Activated T-cell treated with anti-CD3 and anti-CD28 coated beads for 4 hours (primary cell): ENCODE measurements around the gene PPP1R16B.
A peak's percentile ranks its signal among the peaks of the same experiment; 100 is the strongest.

Experiments used
- DNase-seq: peaks from one replicate; pipeline ENCODE4 v3.0.0-alpha.2; 2020

Gene PPP1R16B

GRCh38 chr20:38805502-38805957 lies at the start of gene PPP1R16B:
Gene PPP1R16B (plus strand): TSS chr20:38805697. CDS start chr20:38835926, 30,229 bp downstream.
- DNase-seq: peak; percentile 71

DNA sequence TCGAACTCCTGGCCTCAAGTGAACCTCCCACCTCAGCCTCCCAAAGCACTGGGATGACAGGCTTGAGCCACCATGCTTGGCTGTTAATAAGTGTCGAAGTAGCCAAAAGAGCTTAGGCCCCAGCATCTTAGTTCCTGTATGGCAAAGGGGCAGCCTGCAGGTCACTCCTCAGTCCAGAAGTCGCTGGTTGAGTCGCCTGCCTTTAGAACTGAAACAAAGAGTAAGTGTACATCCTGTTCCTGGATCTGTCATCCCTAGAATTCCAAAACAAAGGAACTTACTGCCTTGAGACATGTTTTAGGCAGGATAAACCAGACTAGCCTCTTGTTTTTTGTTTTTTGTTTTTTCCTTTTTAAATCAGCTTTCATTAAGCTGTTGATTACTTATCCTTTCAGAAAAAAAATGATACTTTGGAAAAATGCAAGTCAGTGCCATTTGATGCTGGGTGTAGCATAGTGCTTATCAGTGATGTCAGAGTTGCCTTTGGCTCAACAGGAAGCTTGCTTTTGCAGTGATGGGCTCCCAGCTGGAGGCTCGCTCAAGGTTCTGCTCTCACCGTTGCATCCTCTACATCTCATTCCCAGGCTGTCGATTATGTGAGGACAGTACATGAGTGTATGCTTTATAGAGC lies 48.2 kb upstream of the PPP1R16B start:
- DNase-seq: no peak

- no peak for DNase-seq
Observed at GRCh38 chr20:38759106-38759505, 46.4 kb upstream of the PPP1R16B start.

GRCh38 chr20:38760978-38761377 lies 44.5 kb upstream of the PPP1R16B start:
- DNase-seq: no peak

DNA sequence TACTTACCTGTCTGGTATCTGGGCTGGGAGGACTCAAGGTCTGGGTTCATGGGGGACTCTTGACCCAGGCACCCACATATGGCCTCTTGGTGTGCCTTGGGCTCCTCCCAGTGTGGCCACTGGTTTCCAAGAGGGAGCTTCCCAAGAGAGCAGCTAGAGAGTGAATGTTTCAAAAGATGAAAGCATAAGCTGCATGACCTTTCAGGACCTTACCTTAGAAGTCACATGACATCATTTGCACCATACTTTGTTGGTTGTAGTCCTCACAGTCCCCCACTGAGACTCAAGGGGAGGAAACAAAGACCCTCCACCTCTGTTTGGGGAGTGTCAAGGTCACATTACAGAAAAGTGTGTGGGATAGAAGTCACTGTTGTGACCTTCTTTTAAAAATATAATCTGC lies 43.3 kb upstream of the PPP1R16B start:
- DNase-seq: no peak

DNA sequence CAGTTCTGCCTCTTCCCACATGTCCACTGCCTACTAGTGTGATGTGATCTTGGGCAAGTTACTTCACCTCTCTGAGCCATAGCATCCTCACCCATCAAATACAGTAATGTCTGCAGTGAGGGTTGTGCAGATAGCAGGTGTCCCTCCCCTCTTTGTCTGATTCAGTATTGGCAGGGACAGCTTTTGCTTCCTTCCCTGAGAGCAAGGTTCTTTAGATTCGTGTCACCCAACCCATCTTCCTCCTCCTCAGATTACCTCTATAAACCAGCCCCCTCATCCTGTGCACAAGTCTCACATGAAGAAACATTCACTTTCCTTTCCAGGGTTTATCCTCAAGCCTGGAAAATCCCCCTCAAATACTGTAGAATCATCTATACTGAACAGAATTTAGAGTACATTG lies 41.9 kb upstream of the PPP1R16B start:
- no peak for DNase-seq

DNA sequence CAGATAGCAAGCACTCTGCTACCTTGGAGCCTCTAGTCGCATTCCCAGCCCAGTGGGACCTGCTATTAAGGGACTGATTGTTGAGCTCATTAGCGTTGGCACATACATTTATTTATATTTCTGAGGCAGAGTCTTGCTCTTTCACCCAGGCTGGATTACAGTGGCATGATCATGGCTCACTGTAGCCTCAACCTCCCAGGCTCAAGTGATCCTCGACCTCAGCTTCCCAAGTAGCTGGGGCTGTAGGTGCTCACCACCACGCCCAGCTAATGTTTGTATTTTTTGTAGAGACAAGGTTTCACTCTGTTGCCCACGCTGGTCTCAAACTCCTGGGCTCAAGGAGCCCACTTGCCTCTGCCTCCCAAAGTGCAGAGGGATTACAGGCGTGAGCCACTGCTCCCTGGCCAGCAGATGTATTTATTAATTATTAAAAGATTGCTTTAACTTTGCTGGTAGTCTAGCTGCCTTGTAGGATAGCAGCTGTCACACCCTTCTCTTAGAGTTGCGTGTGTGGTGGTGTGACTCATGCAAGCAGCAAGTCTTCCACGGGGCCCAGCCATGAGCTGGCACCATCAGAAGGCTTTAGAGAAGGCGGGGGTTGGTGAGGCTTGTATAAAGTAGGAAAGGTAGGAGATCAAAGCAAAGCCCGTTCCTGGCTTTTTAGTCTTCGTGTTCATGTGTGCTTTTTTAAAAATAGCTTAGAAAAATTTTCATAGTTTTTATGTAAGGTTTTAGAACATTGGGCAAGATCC lies 40.8 kb upstream of the PPP1R16B start:
- peak; percentile 36 for DNase-seq

DNA sequence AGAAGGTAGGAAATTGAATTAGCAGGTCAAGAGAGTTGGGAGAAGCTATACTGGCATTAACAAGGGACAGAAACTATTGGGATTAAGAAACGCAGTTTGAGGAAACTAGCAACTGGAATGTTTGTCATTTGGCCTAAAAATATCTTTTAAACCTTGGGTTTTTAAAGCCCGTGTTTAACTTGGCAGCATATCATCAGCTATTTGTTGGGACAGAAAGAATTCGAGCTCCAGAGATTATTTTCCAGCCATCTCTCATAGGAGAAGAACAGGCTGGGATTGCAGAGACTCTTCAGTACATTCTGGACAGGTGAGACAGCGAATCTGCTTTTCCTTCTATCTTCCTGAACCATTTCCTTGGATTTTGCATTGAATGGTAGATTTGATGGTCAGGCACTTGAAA lies 39.4 kb upstream of the PPP1R16B start:
- DNase-seq: no peak

DNA sequence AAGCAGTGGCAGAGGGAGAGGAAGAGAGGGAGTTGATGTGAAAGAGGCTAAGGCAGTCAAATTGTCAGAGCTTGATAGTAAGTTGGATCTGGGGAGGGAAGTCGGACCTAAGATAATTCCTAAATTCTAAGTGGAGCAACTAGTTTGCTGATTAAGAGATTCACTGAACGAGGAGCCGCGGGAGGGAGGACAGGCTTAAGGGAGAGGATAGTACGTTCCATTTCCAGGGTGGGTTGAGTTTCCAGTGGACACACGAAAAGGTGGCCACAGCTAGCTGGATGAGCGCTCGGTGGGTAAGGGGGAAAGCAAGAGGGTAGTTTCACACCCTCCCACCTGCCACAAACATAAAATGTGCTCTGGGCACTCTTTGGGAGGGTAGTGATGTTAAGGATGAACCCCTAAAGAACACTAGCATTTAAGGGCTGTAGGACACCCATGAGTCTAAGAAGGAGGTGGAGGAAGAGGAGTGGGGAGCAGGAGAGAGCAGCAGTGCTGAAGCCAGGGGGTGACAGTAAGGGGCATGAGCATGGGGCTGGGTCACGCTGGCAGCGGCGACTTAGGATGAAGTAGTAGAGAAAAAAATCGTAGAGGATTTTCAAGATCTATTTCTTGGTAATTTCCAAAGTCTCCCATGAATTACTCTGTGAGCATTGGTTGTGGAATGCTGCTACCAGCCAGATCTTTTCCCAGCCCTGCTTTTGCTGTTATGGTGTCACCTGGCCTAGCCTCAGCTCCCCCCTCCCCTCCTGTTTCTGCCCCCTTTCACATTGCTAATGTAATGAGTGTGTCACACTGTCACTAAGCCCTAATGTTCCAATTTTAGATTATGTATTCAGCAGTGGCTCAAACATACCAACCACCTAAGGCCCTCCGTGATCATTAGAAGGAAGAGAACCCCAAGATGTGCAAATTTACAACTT lies 35.9 kb upstream of the PPP1R16B start:
- no peak for DNase-seq

DNA sequence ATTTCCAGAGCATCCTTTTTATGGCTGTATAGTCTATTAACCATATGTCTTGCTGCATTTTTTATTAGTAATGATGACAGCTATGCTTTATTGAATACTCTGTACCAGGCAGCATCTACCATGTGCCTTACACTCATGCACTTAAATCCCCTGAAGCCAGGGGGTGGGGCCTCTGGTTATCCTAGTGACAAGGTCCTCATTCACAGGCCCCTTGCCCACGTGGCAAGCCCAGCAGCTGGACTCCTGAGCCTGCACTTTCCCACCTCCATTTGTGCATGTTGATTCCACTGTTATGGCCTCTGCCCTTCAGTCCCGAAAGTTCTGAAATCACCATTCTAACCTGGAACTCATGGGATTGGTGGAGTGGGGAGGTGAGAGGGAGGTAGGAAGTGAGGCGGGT lies 35.0 kb upstream of the PPP1R16B start:
- no peak for DNase-seq

DNA sequence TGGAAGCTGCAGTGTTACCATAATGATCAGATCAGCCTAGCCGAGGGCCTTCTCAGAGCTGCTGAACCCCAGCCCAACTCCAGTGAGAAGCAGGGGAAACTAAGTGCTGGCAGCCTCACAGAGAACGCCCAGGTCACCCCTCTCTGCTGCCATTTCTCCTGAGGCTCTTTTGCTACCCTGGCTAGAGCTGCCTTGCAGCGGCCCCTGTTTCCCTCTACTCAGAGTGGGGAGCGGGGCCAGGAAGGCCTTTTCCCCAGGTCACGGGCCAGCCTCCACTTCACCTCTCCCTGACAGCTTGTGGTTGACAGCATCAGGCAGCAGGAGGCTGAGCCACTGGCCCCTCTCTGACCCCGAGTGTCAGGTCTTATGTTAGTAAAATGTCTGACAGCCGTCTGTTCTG lies 34.5 kb upstream of the PPP1R16B start:
- DNase-seq: no peak

- no peak for DNase-seq
Observed at GRCh38 chr20:38771621-38772020, 33.9 kb upstream of the PPP1R16B start.

DNA sequence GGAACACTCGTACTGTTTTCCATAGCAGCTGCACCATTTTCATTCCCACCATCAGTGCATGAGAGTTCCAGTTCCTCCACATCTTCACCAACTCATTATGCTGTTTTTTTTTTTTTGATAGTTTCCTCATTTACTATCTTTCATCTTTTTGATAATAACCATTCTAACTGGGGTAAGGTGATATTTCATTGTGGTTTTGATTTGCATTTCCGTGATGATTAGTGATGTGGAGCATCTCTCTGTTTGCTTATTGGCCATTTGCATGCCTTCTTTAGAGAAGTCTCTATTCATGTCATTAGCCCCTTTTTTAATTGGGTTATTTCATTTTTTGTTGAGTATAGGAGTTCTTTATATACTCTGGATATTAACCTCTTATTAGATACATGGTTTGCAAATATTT lies 31.3 kb upstream of the PPP1R16B start:
- no peak for DNase-seq

- DNase-seq: no peak
Observed at GRCh38 chr20:38776363-38776762, 29.1 kb upstream of the PPP1R16B start.

- DNase-seq: no peak
Observed at GRCh38 chr20:38779247-38780097, 26.0 kb upstream of the PPP1R16B start.

GRCh38 chr20:38782275-38782674 lies 23.2 kb upstream of the PPP1R16B start:
- DNase-seq: no peak

DNA sequence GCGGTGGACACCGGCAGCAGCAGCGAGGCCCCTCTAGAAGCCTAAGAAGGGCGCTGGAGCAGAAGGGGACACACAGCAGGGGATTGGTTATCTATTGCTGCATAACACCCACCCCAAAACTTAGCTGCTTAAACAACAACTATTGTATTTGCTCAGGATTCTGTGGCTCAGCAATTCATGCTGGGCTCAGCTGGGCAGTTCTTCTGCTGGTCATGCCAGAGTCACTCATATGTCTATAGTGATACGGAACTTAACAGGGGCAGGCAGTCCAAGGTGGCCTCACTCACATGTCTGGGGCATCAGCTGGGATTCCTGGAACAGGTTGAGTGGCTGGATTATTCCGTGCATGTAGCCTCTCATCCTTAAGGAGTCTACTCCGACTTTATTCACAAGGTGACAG lies 17.6 kb upstream of the PPP1R16B start:
- no peak for DNase-seq

GRCh38 chr20:38789503-38790199 lies 15.8 kb upstream of the PPP1R16B start:
- no peak for DNase-seq

DNA sequence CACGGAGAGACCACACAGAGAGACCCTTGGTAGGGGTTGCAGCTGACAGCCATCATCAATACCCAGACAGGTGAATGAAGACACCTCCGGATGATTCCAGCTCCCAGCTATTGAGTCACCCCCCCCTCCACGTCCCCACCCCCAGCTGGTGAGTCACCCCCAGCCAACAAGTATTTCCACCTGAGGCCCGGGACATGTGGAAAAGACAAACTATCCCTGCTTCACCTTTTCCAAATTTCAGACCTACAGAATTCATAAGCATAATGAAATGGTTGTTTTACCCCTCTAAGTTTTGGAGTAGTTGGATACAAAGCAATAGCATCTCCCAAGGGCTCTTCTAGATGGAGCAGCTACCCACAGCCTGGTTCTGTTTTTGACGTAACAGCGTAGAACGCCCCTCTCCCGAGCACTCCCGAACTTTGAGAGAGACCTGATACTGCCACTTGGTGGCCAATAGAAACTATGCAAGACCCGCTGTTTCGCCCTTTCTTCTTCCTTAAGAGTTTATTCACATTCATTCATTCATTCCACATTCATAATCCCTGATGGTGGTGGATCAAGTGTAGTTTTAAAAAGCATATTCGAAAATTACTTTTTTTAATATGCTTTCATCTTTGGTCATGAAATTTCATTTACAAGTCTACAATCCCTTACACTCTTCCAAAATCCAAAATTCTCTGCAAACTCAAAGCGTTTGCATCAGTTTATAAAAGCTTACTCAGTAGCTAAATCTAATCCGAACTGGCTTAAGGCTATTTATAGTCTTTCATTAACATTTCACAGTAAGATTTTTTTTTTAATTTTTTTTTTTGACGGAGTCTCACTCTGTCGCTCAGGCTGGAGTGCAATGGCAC lies 15.1 kb upstream of the PPP1R16B start:
- DNase-seq: peak; percentile 36

DNA sequence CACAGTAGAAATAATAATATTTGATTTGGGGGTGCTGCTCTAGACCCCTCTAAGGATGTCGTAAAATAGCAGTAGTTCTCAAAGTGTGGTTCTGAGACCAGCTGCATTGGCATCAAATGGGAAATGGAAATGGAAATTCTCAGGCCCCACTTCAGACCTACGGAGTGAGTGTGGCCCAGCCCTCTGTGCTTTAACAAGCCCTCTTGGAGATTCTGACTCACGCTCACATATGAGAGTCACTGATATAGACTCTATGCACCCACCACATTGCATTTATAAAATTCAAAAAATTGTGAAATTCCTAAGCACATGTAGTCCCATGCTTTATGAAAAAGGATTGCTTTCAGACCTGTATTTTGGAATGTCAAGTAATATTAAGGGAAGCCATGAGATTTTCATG lies 14.2 kb upstream of the PPP1R16B start:
- no peak for DNase-seq

- DNase-seq: no peak
Observed at GRCh38 chr20:38791940-38792339, 13.6 kb upstream of the PPP1R16B start.
